Measurements from ENCODE around the gene COX4I2. TPM values are rescaled to one million over a fixed set of nuclear protein-coding genes. Genes with fewer than 3 reads are reported as not detected.

The COX4I2 gene
- total and polyA plus RNA-seq, 2 of the 4 experiments (the other 2 are of a cell fraction), result not detected

DNA sequence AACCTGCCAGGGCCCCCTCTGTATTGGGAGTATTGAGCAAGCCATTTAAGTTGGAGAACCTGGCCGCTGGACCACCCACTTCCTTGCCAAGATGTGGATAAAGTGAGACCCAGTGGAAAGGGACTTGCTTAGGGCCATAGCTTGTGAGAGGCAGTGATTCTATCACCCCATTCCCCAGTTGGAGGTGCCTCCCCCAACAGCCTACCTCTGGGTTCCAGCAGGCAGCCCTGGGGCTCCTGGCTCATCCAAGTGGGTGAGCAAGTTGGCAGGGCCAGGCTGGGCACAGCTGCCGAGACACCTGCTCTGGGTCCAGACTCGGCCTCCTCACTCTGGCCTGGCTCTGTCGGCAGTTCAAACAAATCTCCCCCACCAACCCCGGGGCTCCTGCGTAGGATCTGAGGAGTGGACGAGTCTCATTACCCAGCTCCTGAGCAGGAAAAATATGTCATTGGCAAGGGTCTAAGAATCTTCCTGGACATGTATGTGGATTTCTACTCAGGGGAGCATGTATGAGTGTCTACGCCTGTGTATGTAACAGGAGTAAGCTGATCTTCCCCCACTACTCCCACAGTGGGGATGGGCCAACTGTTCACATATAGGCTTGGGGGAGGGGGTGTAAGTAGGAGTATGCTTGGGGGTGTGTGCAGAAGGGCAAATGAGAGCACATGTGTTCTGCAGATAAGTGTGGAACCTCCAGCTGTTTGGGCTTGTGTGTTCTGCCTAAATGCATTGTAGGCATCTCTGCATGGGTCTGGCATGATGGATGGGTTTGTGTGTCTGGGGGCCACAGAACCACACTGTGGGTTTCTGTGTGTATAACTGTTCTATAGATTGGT lies 30.7 kb upstream of the COX4I2 start:
- Histone ChIP-seq H3K23ac (ENCODE audit: low read depth, low read length) (peak overlapping the region; percentile 86), H3K4me2 (ENCODE audit: low read depth, low read length) (peak overlapping the region; percentile 66), H3K18ac (ENCODE audit: low read depth, low read length) (peak overlapping the region; percentile 16), H3K27me3 (ENCODE audit: control insufficient read depth, insufficient read depth, low read length) (no peaks in the 10 kb centered on the region), H4K8ac (ENCODE audit: low read depth in 2 of 2, low read length in 2 of 2) (peak overlapping the region; percentile 29 to 79), H3K14ac (replicated peaks; ENCODE audit: low read depth, low read length) (peak overlapping the region; percentile 87), H3K4me3 (ENCODE audit: insufficient read depth, low read depth, low read length) (peak overlapping the region; percentile 66), H3K27ac (ENCODE audit: insufficient read depth, low read length) (peak overlapping the region; percentile 52), H2AK9ac (replicated peaks; ENCODE audit: low read depth, low read length, poor library complexity) (peak overlapping the region; percentile 88), H4K5ac (ENCODE audit: low read depth, low read length) (peak overlapping the region; percentile 33; the same call in 1 of the 2 replicates), H3K9me1 (ENCODE audit: insufficient read depth, low read length) (no peaks in the 10 kb centered on the region), H3K9ac (ENCODE audit: low read depth, low read length) (peak overlapping the region; percentile 85), H4K91ac (ENCODE audit: insufficient read depth, low read depth, low read length) (peak overlapping the region; percentile 66), H2BK20ac (ENCODE audit: low read depth, low read length) (no peak overlapping the region), H3K56ac (ENCODE audit: extremely low read depth, insufficient read depth, low read length) (peak overlapping the region; percentile 89), H2AK5ac (ENCODE audit: low read depth, low read length) (peak overlapping the region; percentile 31), H2BK5ac (ENCODE audit: low read depth, low read length, poor library complexity, severe bottlenecking) (peak overlapping the region; percentile 56), H2BK120ac (ENCODE audit: low read depth, low read length) (peak overlapping the region; percentile 35), H3K4ac (ENCODE audit: low read depth, low read length) (peak overlapping the region; percentile 67), H3K9me3 (ENCODE audit: control insufficient read depth, insufficient read depth, low read length) (no peaks in the 10 kb centered on the region), H3K36me3 (ENCODE audit: control insufficient read depth, insufficient read depth, low read length) (peaks cover 1% of the 10 kb centered on the region; the same call in 1 of the 2 replicates), H2BK15ac (ENCODE audit: low read depth, low read length) (peak overlapping the region; percentile 24; the same call in 1 of the 3 replicates), H3K79me1 (ENCODE audit: low read depth in 1 of 2, low read length in 2 of 2) (peaks cover 0 to 17% of the 10 kb centered on the region in 2 experiments; a peak in 2 of 4 replicates), H3K4me1 (ENCODE audit: control insufficient read depth, insufficient read depth, low read length) (peaks cover 27% of the 10 kb centered on the region), H4K20me1 (ENCODE audit: insufficient read depth, low read length) (peaks cover 18% of the 10 kb centered on the region), H2AFZ (replicated peaks; ENCODE audit: low read length, poor library complexity) (peak overlapping the region; percentile 45)
- DNase-seq (peak; percentile 67), ATAC-seq (ENCODE audit: low read depth) (peak; percentile 1; the same call in 1 of the 2 replicates)
- ChIA-PET POLR2A (ENCODE audit: unreplicated experiment) (interaction anchor here (1.0 kb wide), 1 partner anchor 34 kb away, joined by 5 read pairs; no protein-coding TSS in a partner anchor), CTCF (interaction anchor here (0.8 to 2.5 kb wide), 2 partner anchors 37 to 45 kb away, joined by 3 to 5 read pairs; no protein-coding TSS in a partner anchor)
- no TSS peak for BruUV-seq (replicated peaks)
- dilution Hi-C loops (cut with HindIII; ENCODE audit: low sequenced_read_pairs, unreplicated experiment), result no loop called here
- in situ Hi-C loops (cut with MboI; ENCODE audit: low sequenced_read_pairs), result loop anchor here (5.0 kb wide), 1 partner anchor 45 kb away; no protein-coding TSS in a partner anchor
- intact Hi-C loops (cut with micrococcal nuclease), result no loop called here
- WGBS, 2 experiments (ENCODE audit: extremely low coverage in 2 of 2, insufficient read length in 1 of 2), result no CpG with 5 or more reads among the region's 8 CpGs
- TF ChIP-seq BHLHE40 (IDR thresholded peaks at IDR 0.05; ENCODE audit: low read depth, low read length) (peak; percentile 25; the same call in 1 of the 2 replicates), USF2 (IDR thresholded peaks at IDR 0.05; ENCODE audit: low read depth, low read length) (0 out of 2 replicates have a peak, but pooled peaks have one; percentile 13), MAFK (IDR thresholded peaks at IDR 0.05; ENCODE audit: low read depth, low read length) (0 out of 2 replicates have a peak, but pooled peaks have one; percentile 8), CEBPB (IDR thresholded peaks at IDR 0.05; ENCODE audit: low read depth, low read length) (peak; percentile 36; the same call in 1 of the 2 replicates), MAZ (IDR thresholded peaks at IDR 0.05; ENCODE audit: borderline replicate concordance, low read depth, low read length) (peak; percentile 55; the same call in 1 of the 2 replicates), MXI1 (IDR thresholded peaks at IDR 0.05; ENCODE audit: borderline replicate concordance, low read depth, low read length) (no peak), RCOR1 (IDR thresholded peaks at IDR 0.05; ENCODE audit: insufficient replicate concordance, low read length) (no peak), CHD1 (IDR thresholded peaks at IDR 0.05; ENCODE audit: low read depth, low read length) (peak; percentile 97; the same call in 1 of the 2 replicates), RAD21 (IDR thresholded peaks at IDR 0.05; ENCODE audit: low read length) (no peak), POLR2A (IDR thresholded peaks at IDR 0.05; ENCODE audit: low read depth, low read length) (peak; percentile 98), SMC3 (IDR thresholded peaks at IDR 0.05; ENCODE audit: low read depth, low read length) (no peak; the same call in 1 of the 2 replicates), RFX5 (IDR thresholded peaks at IDR 0.05; ENCODE audit: low read depth, low read length) (no peak), NFE2L2 (IDR thresholded peaks at IDR 0.05; ENCODE audit: low read depth, low read length) (no peak)
- TF ChIP-seq, protein P1, sequence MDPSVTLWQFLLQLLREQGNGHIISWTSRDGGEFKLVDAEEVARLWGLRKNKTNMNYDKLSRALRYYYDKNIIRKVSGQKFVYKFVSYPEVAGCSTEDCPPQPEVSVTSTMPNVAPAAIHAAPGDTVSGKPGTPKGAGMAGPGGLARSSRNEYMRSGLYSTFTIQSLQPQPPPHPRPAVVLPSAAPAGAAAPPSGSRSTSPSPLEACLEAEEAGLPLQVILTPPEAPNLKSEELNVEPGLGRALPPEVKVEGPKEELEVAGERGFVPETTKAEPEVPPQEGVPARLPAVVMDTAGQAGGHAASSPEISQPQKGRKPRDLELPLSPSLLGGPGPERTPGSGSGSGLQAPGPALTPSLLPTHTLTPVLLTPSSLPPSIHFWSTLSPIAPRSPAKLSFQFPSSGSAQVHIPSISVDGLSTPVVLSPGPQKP (IDR thresholded peaks at IDR 0.05; ENCODE audit: borderline replicate concordance, low read depth, low read length), result no peak
